Ishikawa (cell line): ENCODE results near the gene GCC2.

ENCODE experiments used
- CEBPB ChIP-seq: IDR thresholded peaks from 2 replicates; pipeline ENCODE4 v1.6.1; 2012
- CREB1 ChIP-seq: IDR thresholded peaks from 2 replicates; pipeline ENCODE4 v1.6.1; 2012; ENCODE audit warnings: low read depth
- EGR1 ChIP-seq: IDR thresholded peaks from 2 replicates; pipeline ENCODE4 v1.6.1; 2012
- EP300 ChIP-seq: IDR thresholded peaks from 2 replicates; pipeline ENCODE4 v1.6.1; 2012; ENCODE audit warnings: borderline replicate concordance
- FOXM1 ChIP-seq: IDR thresholded peaks from 2 replicates; pipeline ENCODE4 v1.6.1; 2012; ENCODE audit warnings: low read depth, borderline replicate concordance
- MAX ChIP-seq: IDR thresholded peaks from 2 replicates; pipeline ENCODE4 v1.6.1; 2012
- NFIC ChIP-seq: IDR thresholded peaks from 2 replicates; pipeline ENCODE4 v1.6.1; 2012
- RAD21 ChIP-seq: IDR thresholded peaks from 2 replicates; pipeline ENCODE4 v1.6.1; 2012; ENCODE audit warnings: low read depth
- REST ChIP-seq: IDR thresholded peaks from 2 replicates; pipeline ENCODE4 v1.6.1; 2012; ENCODE audit warnings: low read depth, mild to moderate bottlenecking
- TAF1 ChIP-seq: IDR thresholded peaks from 2 replicates; pipeline ENCODE4 v1.6.1; 2012; ENCODE audit warnings: low read depth, mild to moderate bottlenecking
- TCF12 ChIP-seq: IDR thresholded peaks from 2 replicates; pipeline ENCODE4 v1.6.1; 2012; ENCODE audit warnings: low read depth
- TEAD4 ChIP-seq: IDR thresholded peaks from 2 replicates; pipeline ENCODE4 v1.6.1; 2012
- USF1 ChIP-seq: IDR thresholded peaks from 2 replicates; pipeline ENCODE4 v1.6.1; 2012
- YY1 ChIP-seq: IDR thresholded peaks from 2 replicates; pipeline ENCODE4 v1.6.1; 2012; ENCODE audit warnings: low read depth
- ZBTB7A ChIP-seq: IDR thresholded peaks from 2 replicates; pipeline ENCODE4 v1.6.1; 2012; ENCODE audit warnings: low read depth

GCC2 gene

GRCh38 chr2:108413711-108414095 lies 35.3 kb upstream of the GCC2 start:
- no peak for TF ChIP-seq EGR1
- no peak for TF ChIP-seq RAD21
- TF ChIP-seq REST: no peak
- TF ChIP-seq TEAD4: no peak
- no peak for TF ChIP-seq TCF12
- no peak for TF ChIP-seq CREB1
- TF ChIP-seq USF1: no peak
- no peak for TF ChIP-seq TAF1

GRCh38 chr2:108414256-108414876 lies 34.6 kb upstream of the GCC2 start:
- TF ChIP-seq MAX (no peak), USF1 (no peak), TAF1 (no peak), EGR1 (no peak), FOXM1 (no peak), CREB1 (no peak), YY1 (no peak), REST (no peak), ZBTB7A (no peak), RAD21 (no peak), TEAD4 (no peak)

GRCh38 chr2:108414945-108415344 lies 34.1 kb upstream of the GCC2 start:
- TF ChIP-seq TEAD4: no peak
- TF ChIP-seq CREB1: no peak
- TF ChIP-seq FOXM1: no peak
- no peak for TF ChIP-seq EP300
- TF ChIP-seq ZBTB7A: no peak
- no peak for TF ChIP-seq TAF1

GRCh38 chr2:108417254-108417653 lies 31.8 kb upstream of the GCC2 start:
- TF ChIP-seq RAD21 (peak; percentile 37), USF1 (no peak), MAX (no peak)

GRCh38 chr2:108418416-108418815 lies 30.6 kb upstream of the GCC2 start:
- TF ChIP-seq RAD21 (no peak), TEAD4 (no peak), EGR1 (no peak), TAF1 (no peak), CREB1 (no peak), USF1 (no peak), ZBTB7A (no peak), NFIC (no peak), TCF12 (no peak), CEBPB (no peak), REST (no peak), MAX (no peak)
